Endothelial cell of umbilical vein (primary cell): ENCODE data around the gene SPDYA. TPM values are rescaled to one million over a fixed set of nuclear protein-coding genes. Genes with fewer than 3 reads are reported as not detected.
A peak's percentile ranks its signal among the peaks of the same experiment; 100 is the strongest.

Experiments used
- BruUV-seq: library from RNA; stranded (reverse); fragments of 400-500 nt; replicated peaks from 2 replicates; lab custom pipeline; 2021; lab: Mats Ljungman, UMichigan
- CTCF ChIA-PET: fragments of 300-600, 350-600 bp; sonication (Branson Sonifier 250); formaldehyde crosslinking; loops from one replicate; lab custom pipeline; 2021; ENCODE audit warnings: antibody characterized with exemption, inconsistent platforms; lab: Charles Lee
- POLR2A ChIA-PET: fragments of 300-600, 350-600 bp; sonication (Branson Sonifier 250); formaldehyde crosslinking; loops from one replicate; lab custom pipeline; 2021; ENCODE audit warnings: antibody characterized with exemption, inconsistent platforms; lab: Charles Lee
- DNase-seq: peaks from one replicate; pipeline ENCODE4 v3.0.0-alpha.2; 2011; ENCODE audit warnings: low read depth, low spot score
- FAIRE-seq: peaks from 2 replicates; lab custom pipeline; 2011; peaks lifted over from hg19 to GRCh38; lab: Jason Lieb, UNC
- H2AFZ ChIP-seq: 2 replicates; pipeline ENCODE4 v1.6.0; 2012; ENCODE audit warnings: low read depth, low read length, control low read depth, inconsistent platforms
- H3K27ac ChIP-seq: 2 replicates; pipeline ENCODE4 v1.5.1; 2011; ENCODE audit warnings: low read depth, mild to moderate bottlenecking, control low read depth, low read length, moderate library complexity; ENCODE audit not compliant: insufficient read depth
- H3K27me3 ChIP-seq, 2 experiments: 2 replicates each; pipeline versions ENCODE4 v1.6.0 to v1.6.1; 2011; ENCODE audit warnings: low read length in 2 of 2, mixed read lengths in 1 of 2; ENCODE audit not compliant: control insufficient read depth in 2 of 2, insufficient read depth in 2 of 2
- H3K36me3 ChIP-seq, 2 experiments: 2 replicates in 1 of 2; 3 replicates in 1 of 2; pipeline ENCODE4 v1.5.1; 2011; ENCODE audit warnings: low read length in 2 of 2, mild to moderate bottlenecking in 1 of 2, moderate library complexity in 1 of 2; ENCODE audit not compliant: control insufficient read depth in 2 of 2, insufficient read depth in 2 of 2; ENCODE audit errors: extremely low read depth in 1 of 2
- H3K4me1 ChIP-seq: 3 replicates; pipeline ENCODE4 v1.5.1; 2011; ENCODE audit warnings: mild to moderate bottlenecking, low read length; ENCODE audit not compliant: control insufficient read depth, insufficient read depth; ENCODE audit errors: extremely low read depth
- H3K4me2 ChIP-seq: 2 replicates; pipeline ENCODE4 v1.6.1; 2011; ENCODE audit warnings: low read length, control low read depth, mixed read lengths; ENCODE audit not compliant: insufficient read depth
- H3K4me3 ChIP-seq, 3 experiments: fragments of 200-600 bp in 1 of 3; sonication (generic), shearing (Covaris generic) in 1 of 3; replicated peaks in 1 of 3; 2 replicates each; pipeline ENCODE4 v1.5.1; 2011 to 2016; ENCODE audit warnings: control low read depth in 3 of 3, low read length in 3 of 3, mild to moderate bottlenecking in 2 of 3, inconsistent platforms in 1 of 3, low read depth in 1 of 3, moderate library complexity in 1 of 3; ENCODE audit not compliant: insufficient read depth in 1 of 3
- H3K79me2 ChIP-seq: 2 replicates; pipeline ENCODE4 v1.6.0; 2012; ENCODE audit warnings: low read length, inconsistent platforms; ENCODE audit not compliant: control insufficient read depth, insufficient read depth
- H3K9ac ChIP-seq: replicated peaks from 2 replicates; pipeline ENCODE3; 2011; ENCODE audit warnings: low read length, control low read depth; ENCODE audit not compliant: insufficient read depth; ENCODE audit errors: extremely low read depth
- H3K9me1 ChIP-seq: replicated peaks from 3 replicates; pipeline ENCODE4 v1.6.0; 2011; ENCODE audit warnings: mild to moderate bottlenecking, low read length; ENCODE audit not compliant: control insufficient read depth, insufficient read depth; ENCODE audit errors: extremely low read depth
- H3K9me3 ChIP-seq: replicated peaks from 2 replicates; pipeline ENCODE4 v1.5.1; 2012; ENCODE audit warnings: low read length, inconsistent platforms; ENCODE audit not compliant: control insufficient read depth, insufficient read depth
- H4K20me1 ChIP-seq: replicated peaks from 2 replicates; pipeline ENCODE3; 2011; ENCODE audit warnings: mild to moderate bottlenecking, low read length; ENCODE audit not compliant: control insufficient read depth, insufficient read depth; ENCODE audit errors: extremely low read depth
- EZH2 ChIP-seq: IDR thresholded peaks from 2 replicates; pipeline ENCODE4 v1.6.1; 2012; ENCODE audit warnings: borderline replicate concordance, low read depth, mild to moderate bottlenecking, moderate library complexity, low read length, inconsistent platforms; ENCODE audit not compliant: severe bottlenecking
- FOS ChIP-seq: IDR thresholded peaks from 2 replicates; pipeline ENCODE4 v1.6.1; 2011; ENCODE audit warnings: mild to moderate bottlenecking, low read length, moderate library complexity, borderline replicate concordance; ENCODE audit not compliant: insufficient read depth
- GATA2 ChIP-seq: IDR thresholded peaks from 2 replicates; pipeline ENCODE4 v1.7.0; 2011; ENCODE audit warnings: low read depth, mild to moderate bottlenecking, moderate library complexity, mixed read lengths, low read length; ENCODE audit not compliant: insufficient read length, insufficient read depth
- JUN ChIP-seq: IDR thresholded peaks from 2 replicates; pipeline ENCODE4 v1.6.1; 2011; ENCODE audit warnings: borderline replicate concordance, low read depth; ENCODE audit not compliant: insufficient read length, insufficient read depth
- MYC ChIP-seq: IDR thresholded peaks from one replicate; pipeline ENCODE4 v1.6.1; 2011; ENCODE audit warnings: mild to moderate bottlenecking, low read depth, low read length
- POLR2AphosphoS5 ChIP-seq: IDR thresholded peaks from 2 replicates; pipeline ENCODE4 v1.6.1; 2012; ENCODE audit warnings: low read depth, mild to moderate bottlenecking, control low read depth, low read length, moderate library complexity; ENCODE audit not compliant: insufficient read depth
- dilution Hi-C: fragments of 300-500 bp; cut with MboI; formaldehyde crosslinking; loops from one replicate; pipeline ENCODE4 v1.15.0; 2019; ENCODE audit warnings: low sequenced_read_pairs; ENCODE audit not compliant: extremely low pct_ligation_motif_present
- intact Hi-C: fragments of 100-400 bp; cut with micrococcal nuclease; formaldehyde crosslinking; loops from one replicate; pipeline ENCODE4 v1.10.0; 2022
- polyA plus RNA-seq, 4 experiments: library from polyadenylated mRNA; depleted of rRNA in 3 of 4; stranded (reverse) in 3 of 4; unstranded in 1 of 4; fragments of >200 nt; gene quantifications; 2 replicates each; pipeline versions ENCODE4 v1.2.1 to v1.2.3, GENCODE V29; 2011 to 2012; ENCODE audit warnings: missing spikeins in 1 of 4
- total RNA-seq: library from RNA; stranded (reverse); gene quantifications from 2 replicates; pipeline ENCODE4 v1.2.3, GENCODE V29; 2021
- TF ChIP-seq, protein P1 (sequence below), 2 donors: IDR thresholded peaks; 1 replicate in 1 of 2; 2 replicates in 1 of 2; pipeline ENCODE4 v1.5.1; 2011; ENCODE audit warnings: low read length in 2 of 2, mild to moderate bottlenecking in 2 of 2, moderate library complexity in 2 of 2, control low read depth in 1 of 2, inconsistent platforms in 1 of 2, low read depth in 1 of 2; ENCODE audit not compliant: insufficient read depth in 1 of 2; ENCODE audit errors: extremely low read depth in 1 of 2

The SPDYA gene
- total and polyA plus RNA-seq, 2 donors (not counting 3 experiments of a cell fraction or from before 2014, with no cell fraction given) = 0.06 to 1.6 TPM

DNA sequence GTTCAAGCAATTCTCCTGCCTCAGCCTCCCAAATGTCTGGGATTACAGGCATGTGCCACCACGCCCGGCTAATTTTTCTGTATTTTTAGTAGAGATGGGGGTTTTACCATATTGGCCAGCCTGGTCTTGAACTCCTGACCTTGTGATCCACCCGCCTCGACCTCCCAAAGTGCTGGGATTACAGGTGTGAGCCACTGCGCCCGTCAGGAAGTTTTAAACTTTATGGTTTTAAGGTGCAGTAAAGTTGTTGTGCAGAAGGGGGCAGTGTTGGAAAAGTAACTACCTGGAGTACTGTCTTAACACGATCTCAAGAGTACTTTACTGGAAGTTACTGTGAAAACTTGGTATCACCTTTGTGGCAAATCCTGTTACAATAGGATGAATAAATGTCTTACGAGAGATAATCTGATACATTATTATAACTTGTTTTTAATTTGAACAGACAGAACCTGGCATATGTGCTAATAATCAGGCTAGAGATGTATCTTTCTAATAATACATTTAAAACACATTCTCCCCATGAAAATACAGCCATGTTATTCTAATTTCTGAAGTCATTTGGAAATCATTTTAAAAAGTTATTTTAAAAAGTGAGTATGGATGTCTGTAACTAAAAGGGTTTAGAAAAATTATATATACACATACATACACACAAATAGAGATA, 10.8 kb downstream of the SPDYA start:
- Histone ChIP-seq H3K9me1 (no peaks in the 10 kb centered on the region), H4K20me1 (no peaks in the 10 kb centered on the region), H3K4me1 (no peaks in the 10 kb centered on the region), H3K9ac (no peak overlapping the region), H3K79me2 (no peaks in the 10 kb centered on the region), H3K4me2 (no peak overlapping the region), H3K4me3 (no peak overlapping the region), H3K27me3 (no peaks in the 10 kb centered on the region), H2AFZ (no peak overlapping the region), H3K27ac (no peak overlapping the region), H3K36me3 (no peaks in the 10 kb centered on the region), H3K9me3 (no peaks in the 10 kb centered on the region)
- dilution Hi-C loops = no loop called here
- ChIA-PET POLR2A (no interaction called here), CTCF (interaction anchor here (1.0 to 1.6 kb wide), 7 partner anchors 11 to 1251 kb away, joined by 4 to 15 read pairs (median 7); partner anchors contain the start of genes SPDYA and WDR43)
- peak; percentile 81 for DNase-seq
- intact Hi-C loops = loop anchor here (2.0 to 5.0 kb wide), 6 partner anchors 73 to 1251 kb away; partner anchors contain the start of gene WDR43
- no TSS peak for BruUV-seq
- peak; percentile 8 for FAIRE-seq
- no peak for TF ChIP-seq MYC
- no peak for TF ChIP-seq GATA2
- no peak for TF ChIP-seq POLR2AphosphoS5
- TF ChIP-seq FOS = no peak
- TF ChIP-seq JUN = no peak
- TF ChIP-seq, protein P1, sequence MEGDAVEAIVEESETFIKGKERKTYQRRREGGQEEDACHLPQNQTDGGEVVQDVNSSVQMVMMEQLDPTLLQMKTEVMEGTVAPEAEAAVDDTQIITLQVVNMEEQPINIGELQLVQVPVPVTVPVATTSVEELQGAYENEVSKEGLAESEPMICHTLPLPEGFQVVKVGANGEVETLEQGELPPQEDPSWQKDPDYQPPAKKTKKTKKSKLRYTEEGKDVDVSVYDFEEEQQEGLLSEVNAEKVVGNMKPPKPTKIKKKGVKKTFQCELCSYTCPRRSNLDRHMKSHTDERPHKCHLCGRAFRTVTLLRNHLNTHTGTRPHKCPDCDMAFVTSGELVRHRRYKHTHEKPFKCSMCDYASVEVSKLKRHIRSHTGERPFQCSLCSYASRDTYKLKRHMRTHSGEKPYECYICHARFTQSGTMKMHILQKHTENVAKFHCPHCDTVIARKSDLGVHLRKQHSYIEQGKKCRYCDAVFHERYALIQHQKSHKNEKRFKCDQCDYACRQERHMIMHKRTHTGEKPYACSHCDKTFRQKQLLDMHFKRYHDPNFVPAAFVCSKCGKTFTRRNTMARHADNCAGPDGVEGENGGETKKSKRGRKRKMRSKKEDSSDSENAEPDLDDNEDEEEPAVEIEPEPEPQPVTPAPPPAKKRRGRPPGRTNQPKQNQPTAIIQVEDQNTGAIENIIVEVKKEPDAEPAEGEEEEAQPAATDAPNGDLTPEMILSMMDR (IDR thresholded peaks at IDR 0.05; ENCODE audit: extremely low read depth in 1 of 2, insufficient read depth in 1 of 2, low read depth in 1 of 2, low read length in 2 of 2) = peak; percentile 45 to 56
- no peak for TF ChIP-seq EZH2
